ENCODE results near the gene S100A8. TPM values are rescaled to one million over a fixed set of nuclear protein-coding genes. Genes with fewer than 3 reads are reported as not detected.

Gene S100A8
- total RNA-seq, 1 donor: not detected

DNA sequence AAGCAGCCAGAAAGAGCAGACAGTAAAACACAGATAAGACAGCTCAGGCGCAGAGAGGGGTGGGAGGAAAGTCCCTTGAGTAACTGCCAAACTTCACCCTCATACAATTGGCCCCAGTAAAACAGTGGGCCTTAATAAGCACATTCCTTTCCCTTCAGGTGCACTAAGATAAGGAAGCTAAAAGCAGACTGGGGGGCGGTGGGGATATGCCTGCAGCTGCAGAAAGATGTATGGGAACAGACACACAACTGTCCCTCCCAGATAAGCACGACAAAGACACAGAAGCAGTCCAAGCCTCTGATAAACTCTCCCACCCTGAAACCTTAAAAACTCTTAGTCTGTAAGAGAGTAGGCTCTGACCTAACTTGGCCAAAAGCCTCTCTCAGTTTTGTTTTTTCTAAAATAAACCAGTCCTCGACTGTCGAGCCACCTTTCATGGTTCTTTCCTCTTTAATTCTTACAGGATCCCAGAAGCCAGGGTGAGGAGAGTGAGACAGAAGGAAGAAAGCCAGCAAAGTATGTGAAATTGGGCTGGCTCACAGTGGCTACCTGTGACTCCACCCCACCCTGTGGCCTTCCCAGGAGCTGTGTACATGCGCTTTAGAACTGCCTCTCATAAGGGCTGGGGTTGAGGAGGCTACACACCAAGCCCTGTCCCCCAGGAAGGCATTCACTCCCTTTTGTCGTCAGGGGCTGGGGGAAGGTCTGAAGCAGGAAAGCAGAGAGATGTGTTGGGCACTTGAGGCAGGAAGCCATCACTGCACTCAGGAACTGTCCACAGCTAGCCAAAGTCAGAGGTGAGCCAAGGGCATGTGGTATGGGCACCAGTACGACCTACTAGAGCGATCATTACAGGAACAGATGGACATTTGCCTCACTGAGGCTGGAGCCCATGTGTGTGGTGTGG is 46.8 kb downstream of the S100A8 start:
- TF ChIP-seq, protein P1, sequence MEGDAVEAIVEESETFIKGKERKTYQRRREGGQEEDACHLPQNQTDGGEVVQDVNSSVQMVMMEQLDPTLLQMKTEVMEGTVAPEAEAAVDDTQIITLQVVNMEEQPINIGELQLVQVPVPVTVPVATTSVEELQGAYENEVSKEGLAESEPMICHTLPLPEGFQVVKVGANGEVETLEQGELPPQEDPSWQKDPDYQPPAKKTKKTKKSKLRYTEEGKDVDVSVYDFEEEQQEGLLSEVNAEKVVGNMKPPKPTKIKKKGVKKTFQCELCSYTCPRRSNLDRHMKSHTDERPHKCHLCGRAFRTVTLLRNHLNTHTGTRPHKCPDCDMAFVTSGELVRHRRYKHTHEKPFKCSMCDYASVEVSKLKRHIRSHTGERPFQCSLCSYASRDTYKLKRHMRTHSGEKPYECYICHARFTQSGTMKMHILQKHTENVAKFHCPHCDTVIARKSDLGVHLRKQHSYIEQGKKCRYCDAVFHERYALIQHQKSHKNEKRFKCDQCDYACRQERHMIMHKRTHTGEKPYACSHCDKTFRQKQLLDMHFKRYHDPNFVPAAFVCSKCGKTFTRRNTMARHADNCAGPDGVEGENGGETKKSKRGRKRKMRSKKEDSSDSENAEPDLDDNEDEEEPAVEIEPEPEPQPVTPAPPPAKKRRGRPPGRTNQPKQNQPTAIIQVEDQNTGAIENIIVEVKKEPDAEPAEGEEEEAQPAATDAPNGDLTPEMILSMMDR (IDR thresholded peaks at IDR 0.05; ENCODE audit: insufficient read depth, low read length): no peak

DNA sequence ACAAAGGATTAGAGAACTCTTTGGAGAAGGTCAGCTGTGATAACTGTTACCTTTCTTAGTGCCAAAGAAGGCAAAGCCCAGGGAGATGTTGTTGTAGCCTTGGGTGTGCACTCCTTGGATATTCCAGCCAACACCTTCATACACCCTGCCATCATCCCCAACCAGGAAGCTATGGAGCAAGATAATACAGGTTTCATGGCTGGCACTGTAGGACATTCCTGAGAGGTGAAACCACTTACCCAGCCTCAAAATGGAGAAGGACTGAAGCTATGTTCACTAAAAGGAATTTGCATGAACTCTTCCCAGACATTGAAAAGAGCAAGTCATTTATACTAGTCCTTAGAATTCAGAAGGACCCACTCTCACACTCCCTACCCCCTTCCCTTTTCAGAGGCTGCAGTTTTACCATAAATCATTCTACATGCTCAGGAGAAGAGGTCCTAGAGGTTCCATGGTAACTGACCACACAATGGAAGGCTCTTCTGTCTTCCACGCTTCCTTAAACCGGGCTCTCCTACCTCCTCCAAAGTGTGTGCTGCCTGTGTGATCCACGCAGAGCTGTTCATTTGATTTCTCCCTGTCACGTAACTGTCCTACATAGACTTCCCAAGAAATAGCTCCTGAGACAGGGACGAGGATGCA is 47.7 kb downstream of the S100A8 start:
- DNase-seq (ENCODE audit: low read depth): no peak
- TF ChIP-seq, protein P1 (IDR thresholded peaks at IDR 0.05; ENCODE audit: insufficient read depth, low read length): no peak
- H3K4me3 ChIP-seq (ENCODE audit: low read depth, low read length): no peak overlapping the region

More for the DNA sequence above, 46.8 kb downstream of the S100A8 start:
- H3K4me3 ChIP-seq (ENCODE audit: low read depth, low read length): no peak overlapping the region
- no peak for DNase-seq (ENCODE audit: low read depth)

DNA sequence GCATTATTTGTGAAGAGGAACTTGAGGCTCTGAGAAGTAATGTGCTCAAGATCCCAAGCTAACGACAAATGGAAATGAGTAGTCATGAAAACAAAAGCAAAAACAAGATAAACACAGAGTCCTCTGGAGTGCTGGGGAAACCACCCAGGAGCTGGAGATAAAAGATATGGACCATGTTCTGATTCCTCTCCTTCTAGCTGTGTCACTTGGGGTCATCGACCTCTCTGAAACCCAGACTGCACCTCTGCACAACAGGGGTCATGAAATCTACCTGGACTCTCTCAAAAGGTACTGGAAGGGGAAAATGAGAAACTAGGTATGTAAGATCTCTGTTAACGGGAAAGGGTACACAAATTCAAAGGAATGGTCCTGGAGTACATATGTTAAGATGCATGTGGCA is 48.7 kb downstream of the S100A8 start:
- TF ChIP-seq, protein P1 (IDR thresholded peaks at IDR 0.05; ENCODE audit: insufficient read depth, low read length): no peak
- H3K4me3 ChIP-seq (ENCODE audit: low read depth, low read length): no peak overlapping the region
- no peak for DNase-seq (ENCODE audit: low read depth)

DNA sequence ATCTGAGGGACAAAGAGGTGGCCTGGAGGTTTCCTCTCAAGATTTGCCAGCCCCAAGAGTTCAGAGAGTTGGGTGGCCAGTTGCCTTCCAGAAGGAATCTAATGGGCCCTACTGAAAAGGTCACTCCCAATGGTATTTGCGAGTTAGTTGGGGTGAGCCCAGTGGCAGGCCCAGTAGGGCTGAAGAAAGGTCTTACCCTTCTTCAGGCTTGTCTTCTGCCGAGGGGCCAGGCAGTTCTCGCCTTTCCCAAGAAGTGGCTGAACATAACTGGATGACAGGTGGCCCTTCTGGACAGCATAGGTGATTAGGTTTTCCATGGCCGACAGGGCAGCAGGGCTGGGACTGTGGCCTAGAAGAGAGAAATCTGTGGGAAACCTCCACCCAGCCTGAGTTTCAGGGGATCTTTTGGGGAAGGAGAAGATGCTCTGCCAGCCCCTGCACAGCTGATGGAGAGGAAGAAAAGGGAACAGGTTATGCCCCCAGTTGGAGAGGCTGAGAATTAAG is 49.4 kb downstream of the S100A8 start:
- TF ChIP-seq, protein P1 (IDR thresholded peaks at IDR 0.05; ENCODE audit: insufficient read depth, low read length): no peak
- H3K4me3 ChIP-seq (ENCODE audit: low read depth, low read length): no peak overlapping the region
- no peak for DNase-seq (ENCODE audit: low read depth)

DNA sequence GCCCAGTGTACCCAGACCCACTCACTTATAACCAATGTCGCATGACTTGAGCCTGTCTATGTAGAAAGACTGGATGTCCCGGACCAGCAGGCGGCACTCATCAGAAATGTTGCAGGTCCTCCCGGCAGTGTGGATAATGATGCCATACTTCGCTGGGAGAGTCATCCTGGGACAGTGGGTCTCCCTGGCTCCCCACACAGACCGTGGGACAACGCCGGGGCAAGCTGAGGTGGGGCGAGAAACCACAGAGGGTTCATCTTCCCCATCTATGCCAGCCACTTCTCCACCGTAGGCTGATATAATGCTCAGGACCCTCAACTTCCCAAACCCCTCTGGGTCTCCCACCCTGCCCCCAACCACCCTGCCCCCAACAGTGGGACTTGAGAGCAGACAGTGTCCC is 50.5 kb downstream of the S100A8 start:
- H3K4me3 ChIP-seq (ENCODE audit: low read depth, low read length): no peak overlapping the region
- DNase-seq (ENCODE audit: low read depth): no peak
- TF ChIP-seq, protein P1 (IDR thresholded peaks at IDR 0.05; ENCODE audit: insufficient read depth, low read length): no peak

Small RNA genes lying within 50 kb of the gene (small RNA-seq; reads per million reads assigned to genes)
- not detected for gene S100A15A

Other genes with a start within 250 kb of the S100A8 start
- not detected in 2 replicates for gene SPRR2G, start 240.2 kb downstream of the S100A8 start, total RNA-seq (ENCODE audit: low replicate concordance)
- gene LELP1, start 187.6 kb downstream of the S100A8 start, total RNA-seq (ENCODE audit: low replicate concordance): not detected in 2 replicates
- not detected in 2 replicates for gene PRR9, start 173.5 kb downstream of the S100A8 start, total RNA-seq (ENCODE audit: low replicate concordance)
- gene LORICRIN, start 131.4 kb downstream of the S100A8 start, total RNA-seq (ENCODE audit: low replicate concordance): not detected in 2 replicates
- not detected in 2 replicates for gene PGLYRP3, start 78.1 kb downstream of the S100A8 start, total RNA-seq (ENCODE audit: low replicate concordance)
- gene PGLYRP4, start 42.2 kb downstream of the S100A8 start, total RNA-seq (ENCODE audit: low replicate concordance): not detected in 2 replicates
- gene S100A9, start 33.2 kb downstream of the S100A8 start, total RNA-seq (ENCODE audit: low replicate concordance): not detected in 2 replicates
- gene S100A12, start 15.5 kb downstream of the S100A8 start, total RNA-seq (ENCODE audit: low replicate concordance): not detected in 2 replicates
- not detected in 2 replicates for gene S100A7A, start 25.4 kb upstream of the S100A8 start, total RNA-seq (ENCODE audit: low replicate concordance)
- not detected in 2 replicates for gene S100A7, start 69.6 kb upstream of the S100A8 start, total RNA-seq (ENCODE audit: low replicate concordance)
- gene S100A6, start 144.9 kb upstream of the S100A8 start, total RNA-seq (ENCODE audit: low replicate concordance): 681 and 1,303 TPM in 2 replicates
- 0.99 TPM in 1 of 2 replicates, not detected in the other for gene S100A5, start 149.9 kb upstream of the S100A8 start, total RNA-seq (ENCODE audit: low replicate concordance)
- gene S100A4, start 154.7 kb upstream of the S100A8 start, total RNA-seq (ENCODE audit: low replicate concordance): 203 and 585 TPM in 2 replicates
- 4.3 TPM in 1 of 2 replicates, not detected in the other for gene S100A3, start 158.2 kb upstream of the S100A8 start, total RNA-seq (ENCODE audit: low replicate concordance)
- gene S100A2, start 174.8 kb upstream of the S100A8 start, total RNA-seq (ENCODE audit: low replicate concordance): 3.3 TPM in 1 of 2 replicates, not detected in the other
- gene S100A16, start 222.1 kb upstream of the S100A8 start, total RNA-seq (ENCODE audit: low replicate concordance): 159 and 406 TPM in 2 replicates
- 0.18 TPM in 1 of 2 replicates, not detected in the other for gene S100A14, start 225.3 kb upstream of the S100A8 start, total RNA-seq (ENCODE audit: low replicate concordance)
- gene S100A13, start 236.4 kb upstream of the S100A8 start, total RNA-seq (ENCODE audit: low replicate concordance): 220 and 296 TPM in 2 replicates
- gene S100A1, start 237.4 kb upstream of the S100A8 start, total RNA-seq (ENCODE audit: low replicate concordance): 0.54 and 2.9 TPM in 2 replicates
- gene CHTOP, start 243.0 kb upstream of the S100A8 start, total RNA-seq (ENCODE audit: low replicate concordance): 26.8 and 44.6 TPM in 2 replicates

Measured in fibroblast of the aortic adventitia (primary cell).